Activated naive CD4-positive, alpha-beta T cell treated with anti-CD3 and anti-CD28 coated beads, Interleukin-2, amount 50 U/mL, for 72 hours (primary cell): ENCODE data around the gene TBL1XR1. TPM values are rescaled to one million over a fixed set of nuclear protein-coding genes. Genes with fewer than 3 reads are reported as not detected.
"Not testable (repeated sequence)": the region's sequence is repeated elsewhere in the genome, so short reads cannot be mapped to it uniquely, and the experiment has no call there.

Experiments used
- ATAC-seq, 2 donors: fragments of 150-1000 bp; cut with Tn5 transposase; 2 replicates each; pipeline ENCODE4 v1.10.0; 2021; ENCODE audit warnings: mild to moderate bottlenecking in 2 of 2, moderate library complexity in 2 of 2
- DNase-seq, 2 donors: peaks; one replicate each; pipeline ENCODE4 v3.0.0; 2021 to 2022; ENCODE audit warnings: low spot score in 2 of 2
- H3K27ac Mint-ChIP-seq, 2 donors: one replicate each; pipeline ENCODE4 v1.8.0; 2022; ENCODE audit warnings: mild to moderate bottlenecking in 2 of 2, mixed read lengths in 2 of 2
- H3K36me3 Mint-ChIP-seq, 2 donors: one replicate each; pipeline ENCODE4 v1.8.0; 2022; ENCODE audit warnings: mixed read lengths in 2 of 2
- H3K9me3 Mint-ChIP-seq, 2 donors: one replicate each; pipeline ENCODE4 v1.8.0; 2022; ENCODE audit warnings: mixed read lengths in 2 of 2
- total RNA-seq, 2 donors: library from RNA; stranded (reverse); gene quantifications; one replicate each; pipeline ENCODE4 v1.2.3, GENCODE V29; 2022

Gene TBL1XR1
- total RNA-seq, 2 donors from 2014 or later: 130 to 184 TPM

- Mint-ChIP-seq H3K36me3 (peaks cover 30 to 48% of the 10 kb centered on the region in 2 donors), H3K9me3 (no peaks in the 10 kb centered on the region), H3K27ac (peak overlapping the region; percentile 99 to 100)
- DNase-seq (no peak), ATAC-seq (no peak)
Measured at GRCh38 chr3:177195242-177195991, 1.9 kb downstream of the TBL1XR1 start.

DNA sequence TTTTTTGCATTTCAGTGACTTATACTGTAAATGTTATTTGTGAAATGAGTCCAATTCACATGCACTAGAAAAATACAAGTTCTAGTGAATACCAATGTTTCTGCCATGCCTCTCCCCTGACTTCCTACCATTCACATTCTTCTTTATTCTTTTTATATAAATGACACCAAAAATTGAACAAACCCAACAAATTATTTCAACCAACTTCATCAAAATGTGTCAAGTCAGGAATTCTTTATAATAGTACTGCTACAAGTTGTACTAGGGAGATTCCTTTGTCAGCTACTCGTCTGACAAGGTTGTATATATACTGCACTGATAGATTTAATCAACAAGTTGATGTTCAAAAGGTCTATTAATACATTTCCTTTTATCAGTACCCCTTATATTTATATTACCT is 3.0 kb downstream of the TBL1XR1 start:
- no peak for DNase-seq
- no peak for ATAC-seq
- H3K27ac Mint-ChIP-seq: peak overlapping the region; percentile 99 to 100

DNA sequence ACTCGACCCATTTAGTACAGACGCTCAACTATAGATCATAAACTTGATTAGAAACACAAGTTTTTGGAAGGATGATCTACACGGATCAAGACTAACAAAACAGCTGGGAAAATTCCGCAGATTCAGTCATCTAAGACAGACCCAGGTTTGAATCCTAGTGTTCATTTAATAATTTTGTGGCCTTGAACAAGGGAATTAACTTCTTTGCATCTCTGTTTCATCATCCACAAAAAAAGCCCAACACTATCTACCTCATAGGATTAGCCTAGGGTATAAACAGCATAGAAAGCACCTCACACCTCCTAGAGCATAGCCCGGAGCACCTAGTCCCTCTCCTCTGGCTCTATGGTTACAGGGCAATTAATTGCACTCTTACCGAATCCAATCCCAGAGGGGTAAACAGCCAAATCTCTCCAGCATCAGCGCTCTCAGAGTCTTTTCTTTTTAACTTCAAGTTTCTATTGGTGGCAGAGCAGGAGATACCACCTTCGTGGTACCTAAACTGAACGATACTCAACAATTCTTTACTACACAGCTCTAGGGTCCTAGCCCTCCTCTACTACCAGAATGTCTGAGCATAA is 3.5 kb downstream of the TBL1XR1 start:
- no peaks in the 10 kb centered on the region for H3K9me3 Mint-ChIP-seq
- DNase-seq (no peak), ATAC-seq (no peak)
- peak overlapping the region; percentile 72 to 99 for H3K27ac Mint-ChIP-seq
- H3K36me3 Mint-ChIP-seq: peaks cover 30 to 48% of the 10 kb centered on the region in 2 donors

More for the DNA sequence above, 3.0 kb downstream of the TBL1XR1 start:
- Mint-ChIP-seq H3K36me3 (peaks cover 30 to 48% of the 10 kb centered on the region in 2 donors), H3K9me3 (no peaks in the 10 kb centered on the region)

DNA sequence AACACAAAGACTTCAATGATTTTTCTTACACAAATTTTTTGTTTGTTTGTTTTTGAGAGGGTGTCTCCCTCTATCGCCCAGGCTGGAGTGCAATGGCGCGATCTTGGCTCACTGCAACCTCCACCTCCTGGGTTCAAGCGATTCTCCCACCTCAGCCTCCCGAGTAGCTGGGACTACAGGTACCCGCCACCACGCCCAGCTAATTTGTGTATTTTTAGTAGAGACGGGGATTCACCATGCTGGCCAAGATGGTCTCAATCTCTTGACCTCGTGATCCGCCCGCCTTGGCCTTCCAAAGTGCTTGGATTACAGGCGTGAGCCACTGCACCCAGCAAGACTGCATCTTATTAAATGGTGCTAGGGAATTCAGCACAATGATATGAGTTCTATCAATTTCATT is 4.0 kb downstream of the TBL1XR1 start:
- not testable (repeated sequence) for ATAC-seq, DNase-seq, H3K9me3 Mint-ChIP-seq
- Mint-ChIP-seq H3K27ac (peak overlapping the region in 1 of 2 donors; percentile 99), H3K36me3 (peaks cover 30 to 48% of the 10 kb centered on the region in 2 donors)

- Mint-ChIP-seq H3K9me3 (no peaks in the 10 kb centered on the region), H3K36me3 (peaks cover 23 to 47% of the 10 kb centered on the region in 2 donors), H3K27ac (peak overlapping the region; percentile 27 to 39)
- DNase-seq: no peak
- ATAC-seq: no peak
Measured at GRCh38 chr3:177190756-177191681, 6.3 kb downstream of the TBL1XR1 start.

GRCh38 chr3:177190184-177190583 is 7.1 kb downstream of the TBL1XR1 start:
- peaks cover 15 to 40% of the 10 kb centered on the region in 2 donors for H3K36me3 Mint-ChIP-seq
- not testable (repeated sequence) for H3K9me3 Mint-ChIP-seq, H3K27ac Mint-ChIP-seq, ATAC-seq, DNase-seq

GRCh38 chr3:177188325-177188724 is 9.0 kb downstream of the TBL1XR1 start:
- H3K27ac Mint-ChIP-seq: peak overlapping the region in 1 of 2 donors; percentile 82
- H3K9me3 Mint-ChIP-seq: not testable (repeated sequence)

DNA sequence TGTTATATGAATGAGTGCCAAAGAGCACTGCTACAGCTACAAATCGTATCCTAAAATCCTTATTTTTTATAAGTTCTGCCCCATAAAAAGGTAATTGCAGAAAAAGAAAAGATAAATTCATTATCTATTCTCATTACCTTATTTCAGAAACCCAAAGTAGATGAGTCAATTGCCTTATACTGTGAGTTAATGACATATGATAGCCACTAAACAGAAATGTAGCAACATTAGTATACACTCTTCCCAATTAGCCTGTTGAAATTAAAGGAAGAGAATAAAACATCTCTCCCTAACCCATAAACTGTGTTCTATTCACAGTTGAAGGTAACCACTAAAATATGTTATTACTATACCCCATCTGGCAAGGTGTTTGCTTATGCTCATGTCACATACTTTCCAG is 11.0 kb downstream of the TBL1XR1 start:
- no peak for ATAC-seq
- no peak overlapping the region for H3K27ac Mint-ChIP-seq

More at GRCh38 chr3:177188325-177188724, 9.0 kb downstream of the TBL1XR1 start:
- ATAC-seq, DNase-seq: not testable (repeated sequence)
- H3K36me3 Mint-ChIP-seq: peaks cover 0 to 24% of the 10 kb centered on the region in 2 donors

GRCh38 chr3:177185035-177185574 is 12.2 kb downstream of the TBL1XR1 start:
- peaks cover 0 to 3% of the 10 kb centered on the region in 2 donors for H3K9me3 Mint-ChIP-seq
- peaks cover 0 to 21% of the 10 kb centered on the region in 2 donors for H3K36me3 Mint-ChIP-seq
- H3K27ac Mint-ChIP-seq: peak overlapping the region; percentile 2 to 42
- ATAC-seq (peak; percentile 27 to 55), DNase-seq (no peak)

More for the DNA sequence above, 11.0 kb downstream of the TBL1XR1 start:
- DNase-seq: no peak
- Mint-ChIP-seq H3K9me3 (peaks cover 0 to 3% of the 10 kb centered on the region in 2 donors), H3K36me3 (peaks cover 0 to 16% of the 10 kb centered on the region in 2 donors)

DNA sequence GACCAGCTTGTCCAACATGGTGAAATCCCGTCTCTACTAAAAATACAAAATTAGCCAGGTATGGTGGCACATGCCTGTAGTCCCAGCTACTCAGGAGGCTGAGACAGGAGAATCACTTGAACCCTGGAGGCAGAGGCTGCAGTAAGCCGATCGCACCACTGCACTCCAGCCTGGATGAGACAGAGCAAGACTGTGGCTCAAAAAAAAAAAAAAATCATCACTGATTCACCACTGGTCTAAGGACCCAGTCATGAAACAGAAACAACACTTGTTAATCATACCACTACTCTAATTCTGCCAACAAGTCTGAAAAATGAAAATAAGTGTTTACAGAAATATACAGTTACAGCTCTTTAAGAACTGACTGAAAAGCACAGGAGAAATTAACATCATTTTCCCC is 12.7 kb downstream of the TBL1XR1 start:
- H3K9me3 Mint-ChIP-seq: not testable (repeated sequence)
- DNase-seq: peak in 1 of 2 donors; percentile 20
- H3K36me3 Mint-ChIP-seq: peaks cover 0 to 25% of the 10 kb centered on the region in 2 donors
- ATAC-seq: peak; percentile 93 to 96
- peak overlapping the region in 1 of 2 donors; percentile 42 for H3K27ac Mint-ChIP-seq

- H3K9me3 Mint-ChIP-seq: peaks cover 0 to 11% of the 10 kb centered on the region in 2 donors
- peaks cover 5 to 36% of the 10 kb centered on the region in 2 donors for H3K36me3 Mint-ChIP-seq
- ATAC-seq (no peak), DNase-seq (no peak)
- no peak overlapping the region for H3K27ac Mint-ChIP-seq
Measured at GRCh38 chr3:177182352-177182751, 14.9 kb downstream of the TBL1XR1 start.

DNA sequence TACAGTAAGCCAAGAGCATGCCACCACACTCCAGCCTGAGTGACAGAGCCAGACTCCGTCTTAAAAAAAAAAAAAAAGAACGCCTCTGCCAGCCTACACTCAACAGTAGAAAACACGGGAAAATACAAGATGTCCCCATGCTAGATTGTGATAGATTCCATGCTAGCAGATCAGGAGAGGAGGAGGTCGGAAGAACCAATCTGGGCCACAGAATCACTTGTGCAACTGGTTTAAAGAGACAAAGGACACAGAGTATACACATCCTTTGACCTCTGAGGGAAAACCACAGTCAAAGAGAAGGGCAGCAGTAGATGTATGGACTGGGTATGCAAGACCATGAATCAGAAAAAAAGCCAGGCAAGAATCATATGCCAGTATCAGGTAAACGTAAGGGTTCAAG is 15.9 kb downstream of the TBL1XR1 start:
- H3K36me3 Mint-ChIP-seq: peaks cover 5 to 40% of the 10 kb centered on the region in 2 donors
- H3K27ac Mint-ChIP-seq: peak overlapping the region in 1 of 2 donors; percentile 69
- peaks cover 0 to 11% of the 10 kb centered on the region in 2 donors for H3K9me3 Mint-ChIP-seq
- DNase-seq (no peak), ATAC-seq (no peak)

GRCh38 chr3:177180506-177180905 is 16.8 kb downstream of the TBL1XR1 start:
- peak overlapping the region in 1 of 2 donors; percentile 69 for H3K27ac Mint-ChIP-seq
- no peak for DNase-seq
- ATAC-seq: no peak
- H3K9me3 Mint-ChIP-seq: peaks cover 0 to 11% of the 10 kb centered on the region in 2 donors
- peaks cover 5 to 40% of the 10 kb centered on the region in 2 donors for H3K36me3 Mint-ChIP-seq

GRCh38 chr3:177179281-177180067 is 17.8 kb downstream of the TBL1XR1 start:
- Mint-ChIP-seq H3K9me3 (peaks cover 0 to 11% of the 10 kb centered on the region in 2 donors), H3K27ac (no peak overlapping the region), H3K36me3 (peaks cover 5 to 36% of the 10 kb centered on the region in 2 donors)
- no peak for DNase-seq
- ATAC-seq: peak in 1 of 2 donors; percentile 18

DNA sequence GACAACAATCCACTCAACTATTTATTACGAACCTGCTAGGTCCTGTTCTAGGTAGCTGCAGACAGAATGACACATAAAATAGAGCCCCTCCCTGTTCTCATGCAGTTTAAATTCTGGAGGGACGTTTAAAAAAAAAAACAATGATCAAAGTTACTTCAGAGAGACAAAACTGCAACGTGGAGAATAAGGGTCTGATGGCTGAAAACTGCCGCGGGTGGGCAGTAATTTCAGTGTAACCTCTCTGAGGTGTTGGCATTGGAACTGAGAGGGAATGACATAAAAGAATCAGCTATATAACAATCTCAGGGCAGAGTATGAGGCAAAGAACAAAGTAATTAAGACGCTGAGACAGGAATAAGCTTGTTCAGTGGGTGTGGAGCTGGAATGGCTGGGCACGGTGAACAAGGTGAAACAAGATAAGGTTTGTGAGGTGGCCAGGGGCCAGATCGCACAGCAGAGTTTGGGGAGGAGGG is 19.5 kb downstream of the TBL1XR1 start:
- peak overlapping the region in 1 of 2 donors; percentile 2 for H3K27ac Mint-ChIP-seq
- peaks cover 5 to 45% of the 10 kb centered on the region in 2 donors for H3K36me3 Mint-ChIP-seq
- DNase-seq (no peak), ATAC-seq (no peak)
- H3K9me3 Mint-ChIP-seq: peaks cover 0 to 11% of the 10 kb centered on the region in 2 donors
